Middle frontal gyrus (tissue), 1 donor: ENCODE measurements around the gene FCER1G.

Source experiments
- DNase-seq: peaks from one replicate; pipeline ENCODE4 v3.0.0-alpha.2; 2015; ENCODE audit warnings: low spot score; ENCODE audit errors: extremely low spot score

Gene FCER1G

DNA sequence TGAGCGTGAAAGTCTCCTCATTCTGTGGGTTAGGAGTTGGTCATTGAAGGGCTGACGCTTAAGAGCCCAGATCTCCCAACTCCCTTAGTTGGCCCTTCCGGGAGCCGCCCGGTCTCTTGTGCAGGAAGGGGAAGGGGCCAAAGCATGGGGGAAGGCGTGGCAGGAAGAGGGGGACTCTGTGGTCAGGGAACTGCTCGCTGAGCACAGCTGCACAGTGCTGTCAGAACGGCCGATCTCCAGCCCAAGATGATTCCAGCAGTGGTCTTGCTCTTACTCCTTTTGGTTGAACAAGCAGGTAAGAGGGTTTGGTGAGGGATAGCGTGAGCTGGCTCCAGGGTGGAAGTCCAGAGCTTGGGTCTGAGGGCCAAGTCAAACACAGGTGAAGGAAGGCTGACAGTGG lies at the start of gene FCER1G:
Gene FCER1G, plus strand, starts transcription at position 220 of the 400 bp plus-strand sequence. Its CDS starts 27 bp downstream, at position 247.
- DNase-seq = no peak

DNA sequence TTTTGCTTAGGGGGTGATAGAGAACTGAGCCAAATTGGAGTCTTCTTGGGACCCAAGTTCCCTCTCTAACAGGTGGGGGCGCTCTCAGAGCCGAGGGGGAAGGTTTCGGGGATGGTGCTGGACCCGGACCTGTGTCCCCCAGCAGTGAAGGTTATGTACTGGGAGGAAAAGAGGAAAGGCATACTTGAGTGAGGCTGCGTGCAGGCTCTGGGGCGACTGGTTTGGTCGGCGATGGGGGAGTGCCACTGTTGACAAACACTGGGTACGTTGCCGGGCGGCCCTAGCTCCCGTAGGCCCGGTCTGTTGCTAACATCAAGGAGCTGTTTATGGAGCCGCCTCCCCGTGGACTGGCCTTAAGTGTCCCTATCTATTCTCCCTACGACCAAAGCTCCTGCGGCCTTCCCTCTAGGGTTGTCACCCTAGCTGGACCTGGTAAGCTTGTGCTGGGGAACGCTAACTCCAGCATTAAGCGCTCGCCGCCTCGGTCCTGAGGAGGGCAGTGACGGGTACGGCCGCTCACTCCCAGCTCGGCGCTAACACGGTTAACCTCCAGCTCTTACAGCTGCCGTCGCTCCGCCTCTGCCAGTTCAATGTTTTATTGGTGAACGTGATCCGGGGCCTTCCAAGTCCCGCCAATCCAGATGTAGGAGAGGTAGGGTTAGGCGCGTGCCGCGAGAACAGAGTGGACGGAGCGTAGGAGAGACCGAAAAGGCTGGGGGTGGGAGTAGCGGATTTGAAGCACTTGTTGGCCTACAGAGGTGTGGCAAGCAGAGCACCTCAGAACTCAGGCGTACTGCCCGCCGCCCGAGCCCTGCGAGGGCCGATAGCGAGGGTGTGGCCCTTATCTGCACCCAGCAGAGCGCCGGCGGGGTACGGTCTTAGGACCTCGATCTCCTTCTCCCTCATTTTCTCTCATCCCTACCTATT lies 49.1 kb upstream of the FCER1G start, which contains the start of gene PPOX:
Gene PPOX, plus strand, starts transcription at position 685 of the 927 bp plus-strand sequence. CDS start 422 bp downstream, outside the sequence.
- DNase-seq = peak; percentile 99

DNA sequence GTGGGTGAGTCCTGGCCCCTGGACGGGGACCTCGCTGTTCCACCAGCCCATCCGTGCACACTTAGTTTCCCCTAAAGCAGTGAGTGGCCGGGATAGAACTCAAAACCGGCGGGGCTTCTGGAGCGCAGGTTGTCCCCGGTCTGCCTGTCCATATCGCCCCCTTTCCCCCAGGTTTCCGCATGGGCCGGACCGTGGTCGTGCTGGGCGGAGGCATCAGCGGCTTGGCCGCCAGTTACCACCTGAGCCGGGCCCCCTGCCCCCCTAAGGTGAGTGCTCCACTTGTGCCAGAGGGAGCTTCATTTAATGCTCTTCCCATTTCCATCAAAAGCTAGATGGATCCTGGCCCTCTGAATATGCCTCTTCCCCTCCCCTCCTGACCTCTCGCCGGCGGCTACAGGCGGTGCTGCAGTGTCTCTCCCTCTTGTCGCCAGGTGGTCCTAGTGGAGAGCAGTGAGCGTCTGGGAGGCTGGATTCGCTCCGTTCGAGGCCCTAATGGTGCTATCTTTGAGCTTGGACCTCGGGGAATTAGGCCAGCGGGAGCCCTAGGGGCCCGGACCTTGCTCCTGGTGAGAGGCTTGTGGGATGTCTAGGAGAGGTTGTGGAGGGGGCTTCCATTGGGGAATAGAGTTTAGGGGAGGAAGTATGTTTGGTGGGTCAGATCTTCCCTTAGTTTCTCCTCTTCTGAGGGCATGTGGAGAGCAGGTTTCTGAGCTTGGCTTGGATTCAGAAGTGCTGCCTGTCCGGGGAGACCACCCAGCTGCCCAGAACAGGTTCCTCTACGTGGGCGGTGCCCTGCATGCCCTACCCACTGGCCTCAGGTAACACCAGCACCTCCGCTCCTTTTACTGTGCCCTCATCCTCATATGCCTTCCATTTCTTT lies 48.2 kb upstream of the FCER1G start:
- no peak for DNase-seq

DNA sequence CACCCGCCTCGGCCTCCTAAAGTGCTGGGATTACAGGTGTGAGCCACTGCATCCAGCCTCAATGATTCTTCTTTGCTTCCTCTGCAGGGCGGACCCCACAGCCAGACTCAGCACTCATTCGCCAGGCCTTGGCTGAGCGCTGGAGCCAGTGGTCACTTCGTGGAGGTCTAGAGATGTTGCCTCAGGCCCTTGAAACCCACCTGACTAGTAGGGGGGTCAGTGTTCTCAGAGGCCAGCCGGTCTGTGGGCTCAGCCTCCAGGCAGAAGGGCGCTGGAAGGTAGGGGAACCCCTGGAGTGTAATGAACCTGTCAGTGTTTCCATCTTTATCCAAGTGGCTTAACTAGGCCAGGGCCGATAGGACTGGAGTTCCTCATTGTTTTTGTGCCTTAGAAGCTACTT lies 46.2 kb upstream of the FCER1G start:
- DNase-seq = no peak

DNA sequence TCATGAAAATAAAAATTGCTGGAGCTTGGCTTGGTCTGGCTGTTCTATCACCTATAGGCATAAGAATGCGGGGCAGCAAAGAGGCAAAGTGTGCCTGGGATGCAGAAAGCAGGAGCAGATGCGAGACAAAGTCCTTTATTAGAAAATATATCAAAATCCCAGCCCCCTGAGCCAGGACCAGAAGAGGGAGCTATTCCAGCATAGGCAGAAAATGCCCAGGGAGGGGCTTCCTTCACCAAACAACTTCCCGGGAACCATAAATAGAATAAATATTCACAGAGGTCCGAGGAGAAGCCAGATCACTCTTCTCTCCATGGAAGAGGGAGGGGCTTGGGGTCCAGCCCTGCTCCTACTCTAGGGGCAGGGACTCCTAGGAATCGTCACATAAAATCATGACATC lies 43.9 kb upstream of the FCER1G start:
- DNase-seq = no peak

DNA sequence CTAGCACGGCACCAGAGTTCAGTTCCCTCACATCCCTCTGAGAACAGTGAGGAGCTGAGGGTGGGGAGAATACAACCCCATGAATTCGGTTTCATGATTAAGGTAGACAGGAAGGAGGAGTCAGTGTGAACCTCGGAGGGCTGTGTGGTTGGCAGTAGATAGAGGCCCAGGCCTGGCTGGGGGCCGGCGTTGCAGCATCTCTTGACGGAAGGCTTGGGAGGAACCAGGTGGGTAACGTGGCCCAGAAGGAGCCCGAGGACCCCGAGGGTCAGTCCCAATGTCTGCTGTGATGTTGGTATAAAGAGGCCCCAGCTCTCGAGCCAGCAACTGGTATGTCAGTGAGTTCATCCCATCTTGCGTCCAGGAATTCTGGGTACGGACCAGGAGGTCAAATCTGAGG lies 43.4 kb upstream of the FCER1G start:
- no peak for DNase-seq

DNA sequence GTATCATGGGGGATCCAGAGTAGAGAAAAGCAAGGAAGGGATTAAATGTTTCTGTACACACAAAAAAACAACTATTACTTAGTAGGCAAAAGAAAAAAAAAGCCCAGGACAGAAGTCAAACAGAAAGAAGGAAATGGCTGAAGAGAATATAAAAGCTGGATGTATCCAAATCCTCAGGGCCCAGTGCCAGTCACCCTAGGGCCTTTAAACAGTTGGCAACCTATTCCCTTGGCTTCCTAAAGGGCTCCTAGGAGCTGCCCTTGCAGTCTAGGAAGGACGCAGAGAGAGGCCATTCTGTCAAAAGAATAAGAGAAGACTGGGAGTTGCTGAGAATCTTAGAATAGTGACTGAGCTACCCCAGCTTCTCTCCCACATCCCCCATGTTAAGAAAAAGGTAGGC lies 42.7 kb upstream of the FCER1G start:
- no peak for DNase-seq

DNA sequence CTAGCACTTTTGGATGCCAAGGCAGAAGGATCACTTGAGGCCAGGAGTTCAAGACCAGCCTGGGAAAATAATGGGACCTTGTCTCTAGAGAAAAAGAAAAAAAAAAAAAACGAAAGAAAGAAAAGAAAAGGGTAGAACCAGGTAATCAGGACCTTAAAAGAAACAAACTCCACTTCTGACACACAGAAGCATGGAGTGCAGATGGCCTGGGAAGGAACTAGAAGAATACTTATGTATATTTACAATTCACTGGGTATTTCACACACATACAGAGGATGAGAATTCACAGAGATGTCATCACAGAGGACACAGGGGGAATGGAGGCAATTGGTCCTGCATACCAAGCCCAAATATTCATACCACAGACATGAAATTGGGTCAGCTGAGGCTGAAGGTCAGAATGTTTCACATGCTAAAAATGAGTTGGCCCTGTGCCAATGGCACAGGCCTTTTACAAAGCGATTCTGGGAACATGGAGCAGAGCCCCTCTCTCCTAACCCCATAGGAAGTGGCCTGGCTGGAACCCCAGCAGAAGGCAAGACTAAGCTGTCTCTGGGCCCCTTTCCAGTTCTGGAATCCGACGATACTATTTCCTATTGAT lies 42.2 kb upstream of the FCER1G start:
- DNase-seq = no peak

DNA sequence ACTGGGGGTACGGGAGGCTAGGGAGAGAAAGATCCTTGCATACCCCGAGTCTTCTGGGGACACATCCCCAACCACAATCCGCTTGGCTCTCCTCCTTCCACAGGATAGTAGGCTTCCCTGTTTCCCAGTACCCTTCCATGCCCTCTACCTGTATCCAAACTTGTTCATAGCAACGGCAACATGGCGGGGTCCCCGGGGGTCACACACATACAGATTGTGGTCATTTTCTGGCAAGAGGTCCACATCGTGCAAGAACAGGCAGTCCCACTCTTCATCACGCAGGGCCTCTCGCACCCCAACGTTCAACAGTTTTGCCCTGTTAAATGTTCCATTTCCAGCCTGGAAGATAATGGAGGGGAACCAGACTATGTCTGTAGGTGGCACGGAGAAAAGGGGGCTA lies 41.4 kb upstream of the FCER1G start:
- no peak for DNase-seq

DNA sequence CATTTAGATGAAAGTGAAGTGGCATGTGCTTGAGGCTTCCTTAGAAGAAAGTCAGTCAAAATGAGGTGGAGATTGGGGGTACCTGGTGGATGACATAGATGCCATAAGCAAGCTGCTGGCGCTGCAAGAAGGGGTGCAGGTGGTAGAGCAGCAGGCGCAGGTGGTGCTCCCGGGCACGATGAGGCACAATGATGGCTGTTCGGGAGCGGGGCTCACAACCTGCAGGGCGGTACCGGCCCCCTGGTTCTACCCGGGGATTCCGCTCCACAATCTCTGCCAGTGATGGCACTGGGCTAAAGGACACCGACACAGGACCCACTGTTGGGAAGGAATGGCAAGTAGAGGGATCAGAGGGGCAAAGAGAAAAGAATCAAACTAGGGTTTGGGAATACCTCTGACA lies 40.2 kb upstream of the FCER1G start:
- no peak for DNase-seq

DNA sequence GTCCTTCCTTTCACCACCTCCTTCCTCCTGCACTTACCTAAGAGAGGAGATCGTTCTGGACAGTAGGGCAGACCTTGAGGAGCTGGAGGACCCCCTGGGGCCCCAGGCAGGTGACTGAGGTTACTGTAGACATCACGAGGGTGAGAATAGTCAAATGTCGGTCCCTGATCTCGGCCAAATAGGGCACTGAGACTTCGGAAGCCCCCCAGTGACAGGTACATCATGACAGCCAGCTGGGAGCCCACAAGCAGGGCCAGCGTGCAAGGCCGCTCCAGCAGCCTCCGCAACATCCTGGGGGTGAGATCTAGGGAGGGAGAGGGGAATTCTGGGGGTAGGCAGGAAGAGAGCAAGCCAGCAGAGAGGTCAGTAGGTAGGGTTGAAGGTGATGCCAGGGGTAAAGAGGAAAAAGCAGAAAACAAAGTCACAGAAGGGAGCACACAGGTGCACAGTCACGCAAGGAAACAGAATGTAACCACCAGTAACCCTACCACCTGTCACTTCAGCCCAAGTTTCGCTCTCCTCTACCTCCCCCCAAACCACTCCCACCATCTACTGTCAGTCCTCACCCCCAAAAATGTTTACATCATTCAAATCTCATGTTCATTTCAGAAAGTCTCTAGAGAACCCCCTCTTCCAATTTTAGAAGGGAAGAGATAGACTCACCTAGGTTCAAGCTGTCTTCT lies 39.2 kb upstream of the FCER1G start:
- DNase-seq = no peak

DNA sequence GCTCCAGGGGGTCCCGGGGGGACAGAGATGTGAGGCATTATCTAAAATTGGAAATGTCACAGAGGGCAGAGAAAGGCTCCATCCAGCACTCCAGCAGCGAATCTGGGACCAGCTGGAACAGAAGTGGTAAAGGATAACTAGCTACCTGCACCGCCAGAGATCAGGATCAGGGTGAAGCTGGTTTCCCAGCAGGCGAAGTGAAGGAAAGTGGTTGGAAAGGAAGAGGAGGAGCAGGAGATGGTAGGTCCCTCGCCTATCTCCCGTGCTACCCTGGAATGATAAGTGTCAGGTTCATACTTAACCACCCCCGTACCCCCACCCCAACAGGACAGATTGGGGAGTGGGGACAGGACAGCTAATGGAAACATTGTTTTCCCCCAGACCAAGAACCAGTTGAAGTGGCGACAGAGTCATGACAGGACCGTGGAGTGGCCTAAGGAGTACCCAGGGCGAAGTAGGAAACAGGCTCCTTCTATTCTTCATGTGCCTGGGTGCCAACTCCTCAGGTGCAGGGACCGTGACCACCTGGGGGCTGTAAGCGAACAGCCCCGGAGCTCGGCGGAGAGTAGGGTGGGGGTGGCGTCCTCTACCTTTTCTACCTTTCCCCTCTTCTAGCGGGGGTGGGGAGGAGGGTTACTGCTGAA lies 38.5 kb upstream of the FCER1G start:
- DNase-seq = no peak

DNA sequence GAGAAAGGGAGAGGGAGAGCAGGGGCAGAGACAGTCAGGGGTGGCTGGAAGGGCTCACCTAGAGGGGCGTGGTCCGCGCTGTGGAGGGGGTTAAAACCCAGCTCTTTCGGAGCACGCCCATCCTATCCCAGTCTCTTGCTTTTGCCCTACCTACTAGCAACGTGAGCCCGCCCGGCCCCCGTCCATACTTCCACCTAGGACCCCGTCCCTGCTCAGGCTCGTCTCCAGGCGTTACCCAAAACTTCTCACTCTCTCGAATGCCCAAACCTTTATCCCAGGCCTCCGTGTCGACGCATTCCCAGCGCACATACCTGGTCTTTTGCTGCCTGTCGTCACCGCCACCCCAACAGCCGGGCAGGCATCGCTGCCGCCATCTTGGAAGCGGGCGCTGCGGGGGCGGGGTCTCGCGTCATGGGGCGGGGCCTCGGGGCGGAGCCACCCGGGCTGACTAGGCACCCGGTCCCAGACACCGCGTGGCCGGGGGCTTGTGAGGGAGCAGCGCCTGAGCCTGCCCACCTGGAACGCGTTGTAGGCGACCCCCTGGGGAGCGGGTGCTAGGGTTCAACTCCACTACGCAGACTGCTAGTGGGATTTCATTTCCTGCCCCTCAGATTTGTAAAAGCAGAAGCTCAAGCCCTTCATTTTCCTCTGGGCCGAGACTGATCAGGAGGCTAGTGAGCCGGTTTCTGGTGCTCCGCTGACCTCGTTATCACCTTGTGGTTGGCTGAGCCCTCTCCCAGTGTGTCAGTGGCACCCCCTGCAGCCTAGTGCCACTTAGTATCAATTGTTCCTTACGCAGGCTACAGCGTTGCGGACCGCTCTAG lies 37.8 kb upstream of the FCER1G start, which contains the start of gene B4GALT3:
Gene B4GALT3, minus strand, starts transcription at position 396 of the 824 bp plus-strand sequence. CDS start 1,447 bp downstream, outside the sequence.
- peak; percentile 70 for DNase-seq

DNA sequence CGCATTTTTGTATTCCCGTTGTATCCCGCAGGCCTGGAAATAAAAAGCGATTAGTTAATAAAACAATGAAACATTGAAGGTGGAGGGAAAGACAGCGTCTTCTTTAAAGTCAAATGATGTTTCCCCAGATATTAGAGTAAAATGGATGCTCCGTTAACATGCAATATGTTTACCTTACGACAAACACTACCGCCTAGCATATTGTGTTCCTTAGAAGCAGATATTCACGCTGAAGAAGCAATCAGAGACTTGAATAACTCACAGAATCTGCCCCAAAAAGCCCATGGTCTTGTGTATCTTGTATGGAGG lies 37.2 kb upstream of the FCER1G start:
- DNase-seq = no peak

DNA sequence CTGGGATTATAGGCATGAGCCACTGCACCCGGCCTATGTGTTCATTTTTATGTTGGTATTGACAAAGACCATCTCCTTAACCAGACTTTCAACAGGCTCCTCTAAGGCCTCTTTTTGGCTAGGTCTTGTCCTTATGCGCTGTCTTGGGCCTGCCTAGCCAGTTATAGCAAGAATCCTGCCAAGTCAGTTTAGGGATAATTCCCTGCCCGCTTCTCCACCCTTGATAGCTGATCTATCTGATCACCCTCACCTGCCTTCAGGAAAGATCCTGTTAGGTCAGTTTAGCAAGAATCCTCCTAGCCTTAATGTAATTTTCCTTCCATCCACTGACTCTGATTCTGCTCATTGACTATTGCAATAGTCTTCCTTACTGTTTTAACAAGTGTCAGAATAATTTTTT lies 35.4 kb upstream of the FCER1G start:
- no peak for DNase-seq

DNA sequence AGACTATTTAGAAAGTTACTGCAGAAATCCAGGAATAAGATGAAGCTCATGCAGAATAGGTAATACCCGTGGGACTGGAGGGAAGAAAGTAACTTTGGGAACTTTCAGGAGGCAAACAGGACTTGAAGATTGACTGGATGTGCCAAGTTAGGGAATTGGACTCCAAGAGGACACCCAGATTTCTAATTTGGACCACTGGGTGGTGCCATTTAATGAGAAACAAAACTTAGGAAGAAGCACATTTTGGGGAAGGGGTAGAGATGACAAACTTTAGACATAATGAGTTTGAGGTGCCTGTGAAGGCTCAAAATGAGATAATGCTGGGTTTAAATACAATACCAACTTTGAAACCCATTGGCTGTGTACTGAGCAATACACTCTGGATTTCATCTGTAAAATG lies 34.5 kb upstream of the FCER1G start:
- DNase-seq = no peak

DNA sequence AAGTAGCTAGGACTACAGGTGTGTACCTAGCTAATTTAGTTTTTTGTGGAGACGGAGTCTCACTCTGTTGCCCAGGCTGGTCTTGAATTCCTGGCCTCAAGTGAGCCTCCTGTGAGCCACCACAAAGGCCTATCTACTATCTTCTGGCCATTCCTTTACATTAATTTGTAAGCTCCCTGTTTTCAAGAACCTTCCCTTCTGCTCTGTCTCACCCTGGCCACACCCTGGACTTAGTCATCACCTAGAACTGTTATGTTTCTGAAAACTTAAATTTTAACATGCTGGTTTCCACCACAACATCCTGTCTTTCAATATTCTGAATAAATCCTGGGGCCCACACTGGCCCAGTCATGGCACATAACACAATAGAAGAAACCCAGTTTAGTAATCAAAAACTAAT lies 32.9 kb upstream of the FCER1G start:
- DNase-seq = no peak

DNA sequence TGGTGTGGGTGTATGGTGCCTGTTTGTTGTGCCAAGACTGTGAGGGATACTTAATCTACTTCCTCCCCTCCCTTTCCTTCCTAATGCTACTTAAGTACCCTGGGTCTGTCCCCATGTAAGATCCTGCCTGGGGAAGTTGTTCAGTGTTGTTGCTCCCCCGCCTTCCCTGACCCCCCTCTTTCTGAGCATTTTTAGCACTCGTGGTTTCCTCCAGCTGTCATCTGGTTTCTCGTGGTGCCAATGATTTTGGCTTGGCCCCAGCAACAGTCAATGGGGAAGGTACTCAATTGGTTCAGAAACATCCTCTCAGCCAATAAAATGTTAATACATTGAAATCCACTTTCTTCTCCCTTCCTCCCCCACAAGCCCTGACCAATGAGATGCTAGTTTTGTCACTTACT lies 29.8 kb upstream of the FCER1G start:
- peak; percentile 76 for DNase-seq

DNA sequence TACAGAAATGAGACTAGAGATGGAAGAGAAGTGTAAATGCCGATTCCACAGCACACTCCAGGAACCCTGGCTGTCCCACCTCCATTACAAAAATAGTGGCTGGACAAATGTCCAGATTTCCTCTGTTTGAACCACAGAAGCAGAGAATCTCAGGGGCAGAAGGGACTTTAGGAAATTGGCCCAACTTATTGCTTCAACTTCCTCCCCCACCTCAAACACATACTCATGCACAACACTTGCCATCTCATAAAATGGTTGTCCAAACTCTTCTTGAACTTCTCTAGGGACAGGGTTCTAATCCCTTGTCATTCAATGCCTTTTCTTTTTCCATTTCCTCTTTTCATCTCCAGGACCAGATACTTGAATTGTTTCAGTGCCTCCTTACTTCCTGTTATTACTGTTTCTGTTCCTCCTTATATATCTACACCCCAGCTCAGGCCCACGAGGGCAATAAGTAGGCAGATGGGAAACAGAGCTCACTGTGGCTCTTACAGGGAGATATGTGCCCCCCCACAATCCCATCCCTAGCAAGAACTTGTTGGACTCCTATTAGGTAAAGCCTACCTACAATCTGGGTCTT lies 29.3 kb upstream of the FCER1G start:
- no peak for DNase-seq
